ENCODE measurements around the gene SLC11A1.
A peak's percentile ranks its signal among the peaks of the same experiment; 100 is the strongest.

Gene SLC11A1

GRCh38 chr2:218367415-218368149 lies 14.5 kb upstream of the SLC11A1 start:
- DNase-seq (ENCODE audit: low read depth in 3 of 3) = peak; percentile 32 to 46 (median 42)

DNA sequence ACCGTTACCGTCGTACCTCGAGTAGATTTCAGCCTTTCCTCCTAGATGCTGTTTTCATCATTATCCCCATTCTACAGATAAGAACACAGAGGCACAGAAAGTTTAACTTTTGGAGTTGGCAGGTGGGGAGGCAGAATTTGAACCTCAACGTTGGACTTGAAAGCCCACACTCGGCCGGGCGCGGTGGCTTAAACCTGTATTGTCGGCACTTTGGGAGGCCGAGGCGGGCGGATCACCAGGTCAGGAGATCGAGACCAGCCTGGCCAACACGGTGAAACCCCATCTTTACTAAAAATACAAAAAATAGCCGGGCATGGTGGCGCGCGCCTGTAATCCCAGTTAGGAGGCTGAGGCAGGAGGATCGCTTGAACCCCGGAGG lies 13.9 kb upstream of the SLC11A1 start:
- DNase-seq (ENCODE audit: low read depth in 3 of 3) = no peak

- no peak for DNase-seq (ENCODE audit: low read depth in 3 of 3)
Measured at GRCh38 chr2:218368621-218369153, 13.4 kb upstream of the SLC11A1 start.

DNA sequence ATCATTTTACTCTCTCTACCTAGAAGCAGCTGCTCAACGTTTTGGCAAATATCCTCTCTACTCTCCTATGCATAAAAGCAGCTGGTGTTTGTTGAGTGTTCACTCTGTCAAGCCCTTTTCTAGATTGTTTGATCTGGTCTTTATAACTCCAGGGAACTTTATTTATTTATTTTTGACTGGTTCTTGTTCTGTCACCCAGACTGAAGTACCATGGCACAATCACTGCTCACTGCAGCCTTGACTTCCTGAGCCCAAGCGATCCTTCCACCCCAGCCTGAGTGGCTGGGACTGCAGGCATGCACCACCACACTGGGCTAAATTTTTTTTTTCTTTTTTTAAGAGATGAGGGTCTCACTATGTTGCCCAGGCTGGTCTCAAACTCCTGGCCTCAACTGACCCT lies 12.7 kb upstream of the SLC11A1 start:
- DNase-seq (ENCODE audit: low read depth in 3 of 3) = no peak

- no peak for DNase-seq (ENCODE audit: low read depth in 3 of 3)
Measured at GRCh38 chr2:218370410-218371063, 11.5 kb upstream of the SLC11A1 start.

GRCh38 chr2:218371983-218372350 lies 10.1 kb upstream of the SLC11A1 start:
- no peak for DNase-seq (ENCODE audit: low read depth in 3 of 3)

GRCh38 chr2:218374795-218375194 lies 7.3 kb upstream of the SLC11A1 start:
- no peak for DNase-seq (ENCODE audit: low read depth in 3 of 3)

- no peak for DNase-seq (ENCODE audit: low read depth in 3 of 3)
Measured at GRCh38 chr2:218375212-218375611, 6.9 kb upstream of the SLC11A1 start.

GRCh38 chr2:218378053-218378452 lies 4.0 kb upstream of the SLC11A1 start:
- no peak for DNase-seq (ENCODE audit: low read depth in 3 of 3)

DNA sequence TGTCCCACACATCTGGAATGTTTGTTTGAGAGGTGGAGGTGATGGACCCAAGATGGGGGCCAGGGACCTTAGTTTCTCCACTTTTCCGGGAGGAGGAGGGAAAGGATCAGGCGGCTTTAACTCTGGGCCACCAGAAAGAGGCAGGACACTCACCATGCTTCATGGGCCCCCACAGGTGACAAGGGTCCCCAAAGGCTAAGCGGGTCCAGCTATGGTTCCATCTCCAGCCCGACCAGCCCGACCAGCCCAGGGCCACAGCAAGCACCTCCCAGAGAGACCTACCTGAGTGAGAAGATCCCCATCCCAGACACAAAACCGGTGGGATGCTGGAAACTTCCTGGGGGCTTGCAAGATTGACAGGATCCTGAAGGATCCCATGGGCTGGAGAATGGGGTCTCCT lies 712 bp downstream of the SLC11A1 start:
- no peak for DNase-seq (ENCODE audit: low read depth in 3 of 3)

DNA sequence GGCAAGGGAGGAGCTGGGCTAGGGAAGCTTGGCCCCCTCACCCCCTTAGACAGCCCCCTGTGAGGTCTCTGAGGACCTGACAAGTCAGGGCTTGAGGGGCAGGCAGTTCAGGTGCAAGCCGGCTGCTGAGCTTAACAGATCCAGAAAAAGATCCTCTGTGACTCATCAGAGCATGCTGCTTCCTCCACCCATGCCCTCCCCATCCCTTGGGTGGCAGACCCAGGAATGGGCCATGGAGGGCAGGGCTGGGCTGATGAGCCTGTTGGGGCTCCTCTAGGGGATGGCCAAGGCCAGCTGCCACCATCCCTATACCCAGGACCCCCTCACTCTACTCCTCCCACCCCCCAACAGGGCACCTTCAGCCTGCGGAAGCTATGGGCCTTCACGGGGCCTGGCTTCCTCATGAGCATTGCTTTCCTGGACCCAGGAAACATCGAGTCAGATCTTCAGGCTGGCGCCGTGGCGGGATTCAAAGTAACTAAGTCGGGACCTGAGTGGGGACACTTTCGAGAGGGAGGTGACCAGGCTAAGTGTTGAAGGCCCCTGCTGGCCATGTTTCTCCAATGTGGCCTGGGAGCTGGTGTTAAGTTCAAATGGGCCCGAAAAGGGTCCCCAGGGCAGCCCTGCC lies 1.9 kb downstream of the SLC11A1 start:
- DNase-seq (ENCODE audit: low read depth in 3 of 3) = no peak

- no peak for DNase-seq (ENCODE audit: low read depth in 3 of 3)
Measured at GRCh38 chr2:218384975-218385374, 2.9 kb downstream of the SLC11A1 start.

- DNase-seq (ENCODE audit: low read depth in 3 of 3) = no peak
Measured at GRCh38 chr2:218386505-218387368, 4.7 kb downstream of the SLC11A1 start.

DNA sequence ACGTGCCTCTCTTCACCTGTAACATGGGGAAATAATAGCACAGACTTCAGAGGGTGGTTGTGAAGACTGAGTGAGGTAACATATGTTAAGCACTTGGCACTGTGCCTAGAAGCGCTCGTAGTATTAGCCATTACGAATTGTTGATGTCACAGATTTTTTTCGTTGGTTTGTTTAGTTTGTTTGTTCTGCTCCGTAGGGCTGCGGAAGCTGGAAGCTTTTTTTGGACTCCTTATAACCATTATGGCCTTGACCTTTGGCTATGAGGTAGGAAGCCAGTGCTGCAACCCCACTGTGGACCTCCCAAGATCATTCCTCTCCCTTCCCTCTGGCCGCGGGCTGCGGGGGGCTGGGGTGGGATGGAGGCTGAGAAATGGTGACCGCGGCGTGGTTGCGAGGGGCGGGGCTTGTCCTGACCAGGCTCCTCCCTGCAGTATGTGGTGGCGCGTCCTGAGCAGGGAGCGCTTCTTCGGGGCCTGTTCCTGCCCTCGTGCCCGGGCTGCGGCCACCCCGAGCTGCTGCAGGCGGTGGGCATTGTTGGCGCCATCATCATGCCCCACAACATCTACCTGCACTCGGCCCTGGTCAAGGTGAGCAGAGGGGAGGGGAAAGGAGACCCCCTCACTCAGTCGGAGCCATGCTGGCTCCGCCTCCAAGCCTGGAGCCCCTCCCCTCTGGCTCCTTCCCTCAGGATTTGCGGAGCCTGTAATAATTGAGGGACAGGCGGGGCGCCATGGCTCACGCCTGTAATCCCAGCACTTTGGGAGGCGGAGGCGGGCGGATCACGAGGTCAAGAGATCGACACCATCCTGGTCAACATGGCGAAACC lies 5.5 kb downstream of the SLC11A1 start:
- no peak for DNase-seq (ENCODE audit: low read depth in 3 of 3)

DNA sequence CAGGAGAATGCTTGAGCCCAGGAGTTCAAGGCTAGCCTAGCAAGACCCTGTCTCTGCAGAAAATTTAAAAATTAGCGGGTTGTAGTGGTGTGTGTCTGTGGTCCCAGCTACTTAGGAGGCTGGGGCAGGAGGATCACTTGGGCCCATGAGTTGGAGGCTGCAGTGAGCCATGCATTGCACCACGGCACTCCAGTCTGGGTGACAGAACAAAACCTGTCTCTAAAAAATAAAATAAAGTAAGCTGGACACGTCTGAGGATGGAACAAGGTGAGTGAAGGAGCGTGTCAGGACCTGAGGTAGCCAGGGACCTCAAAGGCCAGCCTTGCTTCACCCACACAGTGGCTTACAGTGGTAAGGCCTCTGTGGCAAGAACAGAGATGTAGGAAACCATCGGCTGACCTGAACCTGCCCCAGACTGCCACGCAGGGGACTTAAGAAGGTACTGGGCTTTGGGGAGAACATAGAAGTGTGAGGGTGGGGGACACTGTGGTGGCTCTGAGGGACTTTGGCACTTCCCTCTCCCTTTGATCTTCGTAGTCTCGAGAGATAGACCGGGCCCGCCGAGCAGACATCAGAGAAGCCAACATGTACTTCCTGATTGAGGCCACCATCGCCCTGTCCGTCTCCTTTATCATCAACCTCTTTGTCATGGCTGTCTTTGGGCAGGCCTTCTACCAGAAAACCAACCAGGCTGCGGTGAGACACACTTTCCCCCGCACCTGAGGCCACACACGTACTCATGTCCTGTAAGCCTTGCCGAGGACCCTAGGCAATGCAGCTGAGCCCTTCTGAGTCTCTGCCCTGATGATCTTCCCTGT lies 7.5 kb downstream of the SLC11A1 start:
- DNase-seq (ENCODE audit: low read depth in 3 of 3) = no peak

DNA sequence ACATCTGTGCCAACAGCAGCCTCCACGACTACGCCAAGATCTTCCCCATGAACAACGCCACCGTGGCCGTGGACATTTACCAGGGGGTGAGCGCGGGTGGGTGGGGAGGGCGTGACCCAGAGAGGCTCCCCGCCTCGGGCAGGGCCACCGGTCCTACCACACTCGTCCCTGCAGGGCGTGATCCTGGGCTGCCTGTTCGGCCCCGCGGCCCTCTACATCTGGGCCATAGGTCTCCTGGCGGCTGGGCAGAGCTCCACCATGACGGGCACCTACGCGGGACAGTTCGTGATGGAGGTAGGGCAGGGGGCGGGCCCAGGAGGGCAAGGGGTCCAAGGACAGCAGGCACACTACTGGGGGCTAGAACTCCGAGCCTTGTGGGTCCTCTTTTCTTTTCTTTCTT lies 9.1 kb downstream of the SLC11A1 start:
- DNase-seq (ENCODE audit: low read depth in 3 of 3) = no peak

DNA sequence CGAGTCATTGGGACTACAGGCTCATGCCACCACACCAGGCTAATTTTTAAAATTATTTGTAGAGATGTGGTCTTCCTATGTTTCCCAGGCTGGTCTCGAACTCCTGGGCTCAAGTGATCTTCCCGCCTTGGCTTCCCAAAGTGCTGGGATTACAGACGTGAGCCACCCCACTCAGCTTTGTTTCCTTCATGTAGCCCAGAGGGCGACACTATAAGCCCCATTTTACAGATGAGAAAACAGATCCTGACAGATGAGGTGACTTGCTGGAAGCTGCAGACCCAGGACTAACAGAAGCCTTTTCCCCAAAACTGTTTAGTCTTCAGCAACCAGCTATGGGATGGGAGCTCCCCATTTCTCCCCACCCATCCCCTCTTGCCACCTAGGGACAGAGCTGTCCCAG lies 10.4 kb downstream of the SLC11A1 start:
- no peak for DNase-seq (ENCODE audit: low read depth in 3 of 3)

- DNase-seq (ENCODE audit: low read depth in 3 of 3) = no peak
Measured at GRCh38 chr2:218392891-218393462, 10.9 kb downstream of the SLC11A1 start.

DNA sequence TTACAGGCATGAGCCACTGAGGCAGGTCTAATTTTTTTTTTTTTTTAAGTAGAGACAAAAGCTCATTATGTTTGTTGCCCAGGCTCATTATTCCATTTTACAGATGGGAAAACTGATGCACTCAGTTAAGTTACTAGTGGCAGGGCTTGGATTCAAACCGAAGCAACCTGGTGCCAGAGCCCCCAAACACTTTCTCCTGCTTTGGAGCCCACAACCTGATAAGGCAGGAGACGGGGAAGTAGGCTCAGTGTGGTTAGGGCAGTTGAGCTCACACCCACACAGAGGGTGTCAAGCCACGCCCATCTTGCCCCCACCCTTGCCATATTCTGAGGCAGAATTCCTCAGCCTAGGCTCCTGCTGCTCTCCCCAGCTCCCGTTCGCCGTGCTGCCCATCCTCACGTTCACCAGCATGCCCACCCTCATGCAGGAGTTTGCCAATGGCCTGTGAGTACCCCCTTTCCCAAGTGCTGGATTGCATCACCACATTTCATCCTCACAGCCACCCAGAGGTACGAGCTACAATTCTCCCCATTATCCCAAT lies 11.7 kb downstream of the SLC11A1 start:
- no peak for DNase-seq (ENCODE audit: low read depth in 3 of 3)
